Stimulated activated CD4-positive, alpha-beta T cell treated with anti-CD3 and anti-CD28 coated beads, TNF-alpha, amount 100 ng/mL, for 48 hours (primary cell): Measurements from ENCODE around the gene CACNG6.
"Not testable (repeated sequence)": the region's sequence is repeated elsewhere in the genome, so short reads cannot be mapped to it uniquely, and the experiment has no call there.

ENCODE experiments used
- DNase-seq, 3 donors: peaks; one replicate each; pipeline ENCODE4 v3.0.0-alpha.2; 2020; ENCODE audit warnings: low read depth in 3 of 3

Gene CACNG6

DNA sequence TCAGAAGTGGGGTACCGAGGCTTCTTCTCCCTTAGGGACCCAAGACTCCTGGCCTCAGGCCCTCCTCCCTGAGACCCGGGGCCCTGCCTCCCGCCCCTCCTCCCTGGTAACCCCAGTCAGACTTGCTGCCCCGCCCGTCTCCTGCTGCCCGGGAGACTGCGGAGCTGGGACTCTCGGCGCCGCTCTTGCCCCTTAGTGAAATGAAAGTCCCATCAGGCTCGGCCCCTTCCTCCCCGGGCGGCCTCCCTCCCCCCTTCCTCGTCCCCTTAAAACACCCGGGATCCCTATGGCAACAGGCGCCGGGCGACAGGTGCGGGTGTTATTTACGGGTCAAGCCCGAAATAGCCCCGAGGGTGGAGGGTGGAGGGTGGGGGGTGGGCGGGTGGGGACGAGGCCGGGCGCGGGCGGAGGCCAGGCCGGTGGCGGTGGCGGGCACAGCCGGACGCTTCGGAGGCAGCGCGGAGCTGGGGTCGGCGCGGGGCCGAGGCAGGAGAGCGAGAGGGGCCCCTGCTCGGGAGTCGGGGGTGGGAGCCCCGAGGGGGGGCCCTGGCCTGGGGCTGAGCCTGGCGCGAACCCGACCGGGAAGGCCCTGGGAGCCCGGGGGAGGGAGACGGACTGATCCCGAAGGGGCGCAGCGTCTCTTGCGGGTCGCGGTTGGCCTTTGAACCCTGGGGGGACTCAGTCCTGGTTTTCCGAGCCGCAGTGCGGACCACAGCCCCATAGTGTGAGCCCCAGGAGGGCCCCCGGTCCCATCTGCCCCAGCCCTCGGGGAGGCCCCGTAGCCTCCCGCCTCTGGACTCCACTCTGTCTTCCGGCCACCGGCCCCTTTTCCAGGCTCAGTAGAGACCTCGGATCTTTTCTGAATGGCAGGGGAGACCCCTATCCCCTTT lies at the start of gene CACNG6:
TSS of gene CACNG6 (plus strand) at position 414 of the 890 bp plus-strand sequence. CDS start 1,241 bp downstream, outside the sequence.
- no peak for DNase-seq

- no peak for DNase-seq
Measured at GRCh38 chr19:53942001-53942786, 49.2 kb upstream of the CACNG6 start.

GRCh38 chr19:53944416-53944815 lies 47.0 kb upstream of the CACNG6 start:
- DNase-seq: no peak

GRCh38 chr19:53944933-53945332 lies 46.5 kb upstream of the CACNG6 start:
- DNase-seq: no peak

- DNase-seq: no peak
Measured at GRCh38 chr19:53945441-53945840, 46.0 kb upstream of the CACNG6 start.

DNA sequence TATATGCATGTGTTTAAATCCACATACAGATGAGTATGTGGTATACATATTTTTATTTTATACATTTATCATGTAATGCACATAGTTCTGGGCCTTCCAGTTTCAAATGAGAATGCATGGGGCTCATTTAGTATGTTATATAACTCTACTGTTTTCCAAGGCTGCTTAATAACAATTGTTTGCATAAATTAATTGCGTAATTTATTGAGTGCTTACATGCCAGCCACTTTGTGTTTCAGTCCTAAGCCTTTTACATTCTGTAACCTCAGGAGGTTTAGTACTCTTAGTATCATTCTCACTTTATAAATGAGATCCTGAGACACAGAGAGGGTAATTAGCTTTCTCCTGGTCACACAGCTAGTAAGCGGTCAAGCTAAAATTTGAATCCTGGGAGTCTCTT lies 45.4 kb upstream of the CACNG6 start:
- no peak for DNase-seq

GRCh38 chr19:53947624-53948023 lies 43.8 kb upstream of the CACNG6 start:
- DNase-seq: no peak

DNA sequence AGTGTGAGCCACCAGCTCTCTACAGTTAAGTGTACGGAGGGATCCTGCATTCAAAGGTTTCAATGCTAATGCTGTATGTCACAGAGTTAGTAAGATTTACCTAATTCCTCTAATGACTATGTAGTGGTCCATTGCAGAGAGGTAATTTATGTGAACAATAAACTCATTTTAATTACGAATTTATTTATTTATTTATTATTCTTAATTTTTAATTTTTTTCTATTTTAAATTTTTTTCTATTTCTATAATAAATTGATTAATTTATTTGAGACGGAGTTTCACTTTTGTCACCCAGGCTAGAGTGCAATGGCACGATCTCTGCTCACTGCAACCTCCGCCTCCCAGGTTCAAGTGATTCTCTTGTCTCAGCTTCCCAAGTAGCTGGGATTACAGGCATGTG lies 42.8 kb upstream of the CACNG6 start:
- not testable (repeated sequence) for DNase-seq

DNA sequence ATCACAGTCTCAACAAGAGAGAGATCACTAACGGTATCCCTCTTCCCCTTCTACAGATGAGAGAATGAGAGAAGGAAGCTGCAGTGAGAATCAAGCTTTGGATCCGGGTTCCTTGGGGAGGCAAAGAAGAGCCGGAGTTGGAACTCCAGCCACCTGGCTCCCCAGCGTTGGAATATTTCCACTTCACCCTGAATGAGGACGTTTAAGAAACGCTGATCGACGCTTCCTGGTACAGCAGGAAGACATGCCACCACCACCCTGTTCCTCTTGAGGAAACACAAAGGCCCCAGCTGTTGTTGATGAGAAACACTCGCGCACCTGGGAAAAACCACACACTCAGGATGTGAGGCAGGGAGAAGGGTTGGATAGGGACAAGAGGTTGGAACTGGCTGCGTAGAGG lies 40.0 kb upstream of the CACNG6 start:
- no peak for DNase-seq

- no peak for DNase-seq
Measured at GRCh38 chr19:53951947-53952346, 39.5 kb upstream of the CACNG6 start.

- DNase-seq: no peak
Measured at GRCh38 chr19:53953383-53953782, 38.1 kb upstream of the CACNG6 start.

DNA sequence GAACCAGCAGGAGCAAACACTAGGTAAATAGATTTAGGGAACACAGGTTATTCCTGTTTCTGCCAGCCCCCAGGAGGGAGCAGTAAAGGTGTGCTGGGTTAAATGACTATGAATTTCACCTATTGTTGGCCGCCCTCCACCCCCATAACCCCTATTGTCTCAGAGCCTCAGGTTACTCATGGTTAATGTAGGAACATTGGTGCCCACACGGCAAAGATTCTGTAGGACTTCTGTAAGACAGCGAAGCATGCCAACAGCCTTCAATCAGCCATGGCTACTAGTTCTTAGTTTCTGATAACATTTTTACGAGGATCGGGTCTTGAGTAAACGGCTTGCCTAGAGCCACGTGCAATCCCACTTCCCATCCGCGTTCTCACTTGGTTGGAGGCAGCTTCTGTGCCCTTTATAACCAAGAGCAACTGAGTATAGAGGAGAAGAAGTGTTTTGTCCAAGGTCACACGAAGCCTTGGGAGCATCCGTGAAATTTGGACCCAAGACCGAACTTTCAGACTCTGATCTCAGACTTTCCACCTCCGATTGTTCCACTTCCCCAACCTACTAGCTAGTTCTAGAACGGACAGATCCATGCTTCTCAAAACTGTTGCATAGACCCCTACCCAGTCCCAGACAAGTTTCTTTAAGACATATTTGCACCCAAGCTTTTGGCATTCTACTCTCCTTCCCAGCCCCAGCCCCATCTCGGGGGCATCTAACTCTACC lies 33.8 kb upstream of the CACNG6 start:
- DNase-seq: no peak

GRCh38 chr19:53958168-53958571 lies 33.3 kb upstream of the CACNG6 start:
- DNase-seq: no peak

DNA sequence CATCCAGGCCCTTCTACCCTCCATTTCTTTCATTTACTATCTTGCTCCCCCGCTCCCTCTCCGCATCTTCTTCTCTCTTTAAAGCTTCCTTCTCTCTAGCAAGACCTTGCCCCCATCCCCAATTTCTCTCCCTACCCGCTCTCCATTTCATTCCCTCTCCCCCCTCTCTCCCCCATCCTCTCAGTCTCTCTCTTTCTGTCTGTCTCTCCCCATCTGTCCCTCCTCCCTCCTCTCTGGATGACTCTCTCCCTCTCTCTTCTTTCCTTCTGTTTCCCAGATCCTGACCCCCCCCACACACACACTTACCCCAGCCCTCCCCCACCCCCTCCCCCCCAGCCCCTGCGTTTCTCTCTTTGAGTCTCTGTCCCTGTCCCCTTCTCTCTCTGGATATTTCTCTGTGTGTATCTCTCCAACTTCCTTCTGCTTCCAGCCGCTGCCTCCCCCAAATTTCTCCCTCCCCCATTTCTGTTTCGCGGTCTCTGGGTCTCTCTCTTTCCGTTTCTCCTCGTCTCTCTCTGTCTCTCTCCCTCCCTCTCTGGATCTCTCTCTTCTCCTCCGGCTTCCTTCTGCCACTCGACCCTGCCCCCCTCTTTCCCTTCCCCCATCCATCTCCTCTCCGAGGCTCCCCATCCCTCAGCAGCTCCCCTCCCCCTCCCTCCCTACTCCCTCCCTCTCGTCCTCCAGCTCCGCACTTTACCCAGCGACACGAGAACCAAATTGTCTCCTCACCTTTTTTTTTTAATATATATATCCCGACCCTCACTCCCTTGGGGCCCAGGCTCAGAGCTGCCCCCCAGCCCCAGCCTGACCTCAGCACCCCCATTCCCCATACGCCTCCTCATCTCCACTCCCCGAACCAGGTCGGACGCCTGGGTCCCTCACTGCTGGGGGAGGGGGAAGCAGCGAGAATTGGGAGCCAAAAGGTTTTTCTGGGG lies 32.3 kb upstream of the CACNG6 start:
- no peak for DNase-seq

- DNase-seq: no peak
Measured at GRCh38 chr19:53960187-53960586, 31.2 kb upstream of the CACNG6 start.

- no peak for DNase-seq
Measured at GRCh38 chr19:53960886-53961285, 30.6 kb upstream of the CACNG6 start.

DNA sequence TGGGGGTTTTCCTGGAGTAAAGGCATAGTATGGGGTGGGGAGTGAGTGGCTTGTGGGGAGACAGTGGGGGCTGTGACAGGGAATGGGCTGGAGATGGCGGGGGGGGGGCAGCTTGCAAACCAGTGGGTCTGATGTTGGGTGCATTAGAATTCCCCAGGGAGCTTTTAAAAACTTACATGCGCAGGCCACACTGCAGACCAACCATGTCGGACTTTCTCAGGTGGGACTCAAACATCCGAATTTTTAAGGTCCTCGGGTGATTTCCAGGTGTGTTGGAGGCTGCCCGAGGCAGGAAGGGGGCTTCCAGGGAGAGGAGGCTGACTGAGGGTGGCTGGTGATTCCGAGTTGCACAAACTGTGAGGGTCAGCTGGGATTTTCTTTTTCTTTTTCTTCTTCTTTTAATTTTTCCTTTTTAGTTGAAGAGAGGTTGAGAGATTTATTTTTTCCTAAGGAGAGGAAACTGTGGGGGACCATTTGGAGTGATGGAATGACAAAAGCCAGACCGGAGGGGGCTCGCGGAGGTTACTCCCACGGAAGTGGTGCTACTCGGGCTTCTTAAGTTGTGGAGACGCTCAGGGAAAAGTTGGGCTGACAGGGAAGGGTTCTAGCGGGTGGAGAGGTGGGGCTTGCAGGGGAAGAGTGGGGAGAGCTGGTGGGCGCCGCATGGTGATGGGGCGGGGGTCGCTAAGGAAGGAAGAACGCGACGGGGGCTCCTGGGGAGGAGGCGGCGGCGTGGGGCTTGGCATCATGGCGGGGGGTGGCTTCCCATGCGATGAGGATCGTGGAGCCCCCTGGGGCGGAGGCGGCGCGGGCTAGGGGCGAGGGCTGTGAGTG lies 29.7 kb upstream of the CACNG6 start:
- no peak for DNase-seq

GRCh38 chr19:53962887-53963431 lies 28.5 kb upstream of the CACNG6 start, which contains the start of gene CACNG8:
Gene CACNG8 (plus strand): TSS chr19:53962937.
- no peak for DNase-seq

GRCh38 chr19:53965091-53965490 lies 26.3 kb upstream of the CACNG6 start:
- no peak for DNase-seq

DNA sequence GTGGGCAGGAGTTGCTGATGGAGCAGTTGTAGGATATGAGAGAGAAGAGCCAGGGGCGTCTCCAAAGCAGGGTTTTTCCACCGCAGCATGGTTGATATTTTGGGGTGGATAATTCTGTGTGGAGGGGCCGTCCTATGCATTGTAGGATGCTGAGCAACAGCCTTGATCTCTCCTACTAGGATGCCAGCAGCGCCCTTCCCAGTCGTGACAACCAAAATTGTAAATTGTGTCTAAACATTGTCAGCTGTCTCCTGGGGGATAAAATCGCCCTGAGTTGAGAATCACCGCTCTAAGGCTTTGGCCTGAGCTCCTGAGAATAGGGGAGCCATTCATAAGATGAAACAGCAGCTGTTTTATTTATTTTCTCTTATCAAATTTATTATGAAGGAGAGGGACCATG lies 24.5 kb upstream of the CACNG6 start:
- no peak for DNase-seq
